Effector memory CD4-positive, alpha-beta T cell (primary cell): ENCODE results near the gene ARHGAP33.
"Not testable (repeated sequence)": the region's sequence is repeated elsewhere in the genome, so short reads cannot be mapped to it uniquely, and the experiment has no call there.

Experiments
- DNase-seq, 3 donors: peaks; one replicate each; pipeline ENCODE4 v3.0.0-alpha.2; 2020
- H3K27ac ChIP-seq: 2 replicates; pipeline ENCODE4 v1.7.0; 2013; ENCODE audit warnings: mild to moderate bottlenecking, low read length, moderate library complexity; ENCODE audit not compliant: insufficient read depth, poor library complexity, severe bottlenecking
- H3K27me3 ChIP-seq: replicated peaks from 2 replicates; pipeline ENCODE4 v1.7.0; 2013; ENCODE audit warnings: mild to moderate bottlenecking, low read length; ENCODE audit not compliant: insufficient read depth, control insufficient read depth, poor library complexity, severe bottlenecking
- H3K36me3 ChIP-seq: 2 replicates; pipeline ENCODE4 v1.7.0; 2013; ENCODE audit warnings: mild to moderate bottlenecking, low read length, moderate library complexity; ENCODE audit not compliant: control insufficient read depth, insufficient read depth
- H3K4me1 ChIP-seq: 2 replicates; pipeline ENCODE4 v1.7.0; 2013; ENCODE audit warnings: low read length, mild to moderate bottlenecking; ENCODE audit not compliant: control insufficient read depth, insufficient read depth, poor library complexity, severe bottlenecking
- H3K4me3 ChIP-seq: 2 replicates; pipeline ENCODE4 v1.7.0; 2013; ENCODE audit warnings: low read length, low read depth, mild to moderate bottlenecking; ENCODE audit not compliant: insufficient read depth, poor library complexity, severe bottlenecking
- H3K9me3 ChIP-seq: 2 replicates; pipeline ENCODE4 v1.7.0; 2013; ENCODE audit warnings: mild to moderate bottlenecking, low read length, moderate library complexity; ENCODE audit not compliant: control insufficient read depth

The ARHGAP33 gene

DNA sequence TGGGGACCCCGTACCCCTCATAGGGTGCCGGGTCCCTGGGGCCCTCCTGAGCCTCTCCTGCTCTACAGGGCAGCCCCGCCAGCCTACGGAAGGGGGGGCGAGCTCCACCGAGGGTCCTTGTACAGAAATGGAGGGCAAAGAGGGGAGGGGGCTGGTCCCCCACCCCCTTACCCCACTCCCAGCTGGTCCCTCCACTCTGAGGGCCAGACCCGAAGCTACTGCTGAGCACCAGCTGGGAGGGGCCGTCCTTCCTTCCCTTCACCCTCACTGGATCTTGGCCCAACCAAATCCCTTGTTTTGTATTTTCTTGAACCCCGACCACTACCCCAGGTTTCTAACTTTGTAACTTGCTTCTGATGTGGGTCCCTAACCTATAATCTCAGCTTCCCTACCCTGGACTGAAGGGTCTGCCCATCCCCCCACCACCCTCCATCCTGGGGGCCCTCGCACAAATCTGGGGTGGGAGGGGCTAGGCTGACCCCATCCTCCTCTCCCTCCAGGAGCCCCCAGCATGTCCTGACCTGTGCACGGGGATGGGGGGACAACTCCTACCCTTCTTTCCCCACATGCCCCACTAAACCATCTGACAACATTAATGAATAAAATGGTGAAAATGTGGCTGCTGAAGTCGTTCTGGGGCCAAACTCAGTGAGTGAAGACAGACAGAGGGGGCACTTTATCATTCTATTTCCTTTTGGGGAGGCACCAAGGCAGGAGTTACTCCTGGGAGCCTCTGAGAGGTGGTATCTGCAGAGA is 13.0 kb downstream of the ARHGAP33 start:
- Histone ChIP-seq H3K27ac (no peak overlapping the region), H3K36me3 (no peaks in the 10 kb centered on the region), H3K27me3 (no peaks in the 10 kb centered on the region), H3K4me3 (no peak overlapping the region), H3K4me1 (no peaks in the 10 kb centered on the region), H3K9me3 (no peaks in the 10 kb centered on the region)
- no peak for DNase-seq

DNA sequence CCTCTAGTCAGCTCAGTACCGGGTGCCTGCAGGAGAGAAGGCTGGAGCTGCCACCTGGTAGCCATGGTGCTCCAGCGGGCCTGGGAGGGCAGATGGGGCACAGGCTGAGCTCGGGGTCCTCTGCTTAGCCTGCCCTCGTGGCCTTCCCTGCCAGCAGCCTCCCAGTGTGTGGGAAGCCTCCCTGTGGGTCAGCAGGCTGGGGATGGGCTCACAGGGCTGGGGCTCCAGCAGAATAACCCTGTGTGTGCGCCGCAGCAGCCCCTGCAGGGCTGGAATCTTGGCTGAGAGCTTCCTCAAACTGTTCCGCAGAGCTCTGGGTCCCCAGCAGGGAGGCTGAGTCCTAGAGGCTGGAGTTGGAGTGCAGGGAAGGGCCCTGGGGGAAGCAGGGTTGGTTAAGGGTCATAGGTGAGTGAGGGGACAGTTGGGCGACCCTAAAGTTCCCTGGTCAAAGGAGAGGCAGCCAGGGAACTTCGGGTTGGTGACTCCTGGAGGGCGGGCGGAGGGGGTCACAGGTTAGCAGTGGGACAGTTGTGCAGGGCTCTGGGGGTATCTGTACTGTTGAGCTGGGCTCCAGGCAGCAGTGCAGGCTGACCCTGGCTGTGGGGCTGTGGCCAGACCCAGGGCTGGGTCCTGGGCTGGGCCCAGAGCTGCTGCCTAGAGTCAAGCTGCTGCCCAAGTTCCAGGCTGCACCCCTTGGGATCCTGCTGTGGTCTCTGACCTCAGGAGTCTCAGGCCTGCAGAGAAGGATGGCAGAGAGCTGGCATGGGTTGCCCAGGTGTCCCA is 14.0 kb downstream of the ARHGAP33 start:
- no peak for DNase-seq
- Histone ChIP-seq H3K4me1 (no peaks in the 10 kb centered on the region), H3K4me3 (no peak overlapping the region), H3K9me3 (no peaks in the 10 kb centered on the region), H3K27ac (no peak overlapping the region), H3K36me3 (no peaks in the 10 kb centered on the region), H3K27me3 (no peaks in the 10 kb centered on the region)

DNA sequence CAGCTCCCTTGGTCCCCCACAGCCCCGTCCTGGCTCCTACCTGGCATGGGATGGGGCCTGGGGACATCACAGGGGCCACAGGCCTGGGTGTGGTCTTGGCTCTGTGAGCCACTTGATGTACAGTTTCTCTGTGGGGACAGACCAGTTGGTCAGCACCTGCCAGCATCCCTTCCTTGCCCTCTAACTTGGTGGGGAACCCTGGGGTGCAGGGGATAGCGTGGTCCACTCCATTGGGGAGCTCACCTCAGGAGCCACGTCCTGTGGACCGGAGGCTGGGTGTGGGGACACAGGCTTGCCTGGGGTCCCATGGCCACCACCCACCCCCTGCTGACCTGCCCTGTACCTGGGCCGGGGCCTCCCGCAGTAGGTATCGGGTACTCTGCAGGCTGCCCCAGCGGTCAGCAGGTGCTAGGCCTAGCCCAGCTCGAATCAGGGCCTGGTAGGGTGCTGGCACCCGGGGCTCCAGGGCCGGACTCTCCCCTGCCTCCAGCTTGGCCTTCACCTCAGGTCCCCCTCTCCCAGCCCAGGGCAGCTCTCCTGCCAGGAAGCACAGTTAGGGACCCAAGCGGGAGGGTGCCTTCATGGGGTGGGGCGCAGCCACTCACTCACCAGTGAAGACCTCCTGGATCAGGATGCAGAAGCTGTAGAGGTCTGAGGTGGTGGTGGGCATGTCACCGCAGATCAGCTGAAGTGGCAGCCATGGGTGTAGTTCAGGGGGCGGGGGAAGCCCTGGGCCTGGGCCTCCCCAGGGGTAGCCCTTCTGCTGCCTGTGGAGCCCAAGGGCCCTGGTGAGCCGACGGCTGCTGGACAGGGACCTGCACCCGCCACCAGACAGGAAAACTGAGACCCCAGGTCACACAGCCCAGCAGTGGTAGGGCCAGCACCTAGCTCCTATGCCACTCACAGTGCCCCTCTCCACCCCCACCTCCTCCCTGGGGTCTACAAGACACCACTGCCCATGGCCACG is 14.9 kb downstream of the ARHGAP33 start:
- H3K27ac ChIP-seq, result no peak overlapping the region
- H3K4me3 ChIP-seq, result no peak overlapping the region
- H3K27me3 ChIP-seq, result no peaks in the 10 kb centered on the region
- no peak for DNase-seq
- no peaks in the 10 kb centered on the region for H3K4me1 ChIP-seq
- H3K9me3 ChIP-seq, result no peaks in the 10 kb centered on the region
- no peaks in the 10 kb centered on the region for H3K36me3 ChIP-seq

DNA sequence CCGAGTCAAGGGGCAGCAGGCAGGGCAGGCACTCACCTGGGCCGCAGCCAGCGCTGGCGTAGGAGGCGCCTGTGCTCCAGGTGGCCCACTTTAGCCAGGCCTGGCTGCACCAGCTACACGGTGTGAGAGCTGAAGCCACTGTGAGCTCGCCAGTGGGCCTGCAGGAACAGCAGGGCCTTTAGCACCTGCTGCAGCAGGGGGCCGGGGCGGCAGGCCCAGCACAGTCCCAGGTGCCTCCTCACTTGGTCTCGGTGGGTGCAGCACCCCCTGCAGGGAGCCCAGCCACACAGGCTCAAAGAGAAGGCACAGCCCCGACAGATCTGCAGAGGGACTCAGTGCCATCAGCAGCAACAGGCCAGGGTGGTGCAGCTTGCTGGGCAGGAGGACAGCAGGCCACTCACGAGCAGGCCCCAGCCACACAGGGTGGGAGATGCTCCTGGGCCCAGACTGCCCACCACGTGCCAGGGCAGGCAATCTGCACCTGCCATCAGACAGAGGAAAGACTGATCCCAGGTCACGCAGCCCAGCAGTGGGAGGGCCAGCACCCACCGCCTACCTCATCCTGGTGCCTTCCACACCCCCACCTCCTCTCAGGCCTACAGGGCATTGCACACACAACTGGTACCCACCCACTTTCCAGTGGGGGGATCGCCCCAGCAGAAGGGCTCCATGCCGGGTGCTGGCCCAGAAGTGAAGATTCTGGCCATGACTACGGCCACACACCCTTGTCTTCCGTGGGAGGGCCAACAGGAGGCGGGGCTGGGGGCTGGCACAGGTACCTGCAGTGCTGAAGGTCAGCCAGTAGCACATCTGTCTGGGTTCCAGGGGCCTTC is 15.8 kb downstream of the ARHGAP33 start:
- Histone ChIP-seq H3K9me3 (no peaks in the 10 kb centered on the region), H3K4me3 (no peak overlapping the region), H3K36me3 (no peaks in the 10 kb centered on the region), H3K27ac (no peak overlapping the region), H3K27me3 (no peaks in the 10 kb centered on the region), H3K4me1 (no peaks in the 10 kb centered on the region)
- no peak for DNase-seq

DNA sequence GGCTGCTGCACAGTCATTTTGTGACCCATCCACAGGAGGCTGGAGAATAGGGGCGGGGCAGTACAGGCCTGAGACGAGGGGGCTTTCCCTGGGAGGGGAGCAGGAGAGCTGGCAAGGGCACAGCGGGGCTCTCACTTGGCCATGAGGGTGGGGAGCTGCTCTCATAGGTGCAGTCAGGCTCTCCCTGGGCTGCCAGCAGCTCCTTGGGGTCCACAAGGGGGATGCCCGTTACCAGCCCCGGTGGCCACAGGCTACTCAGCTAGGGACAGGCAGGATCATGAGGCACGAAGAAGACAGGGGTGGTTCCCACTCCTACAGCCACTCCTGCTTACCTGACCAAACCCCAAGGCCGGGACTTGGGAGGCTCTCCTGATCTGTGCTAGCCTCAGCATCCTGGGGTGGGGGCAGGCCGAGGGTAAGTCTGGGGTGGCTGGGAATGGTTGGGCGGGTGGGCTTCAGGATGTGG is 16.5 kb downstream of the ARHGAP33 start:
- H3K4me3 ChIP-seq, result no peak overlapping the region
- H3K27ac ChIP-seq, result no peak overlapping the region
- H3K27me3 ChIP-seq, result peaks cover 2% of the 10 kb centered on the region
- no peak for DNase-seq
- no peaks in the 10 kb centered on the region for H3K36me3 ChIP-seq
- no peaks in the 10 kb centered on the region for H3K9me3 ChIP-seq
- H3K4me1 ChIP-seq, result no peaks in the 10 kb centered on the region

DNA sequence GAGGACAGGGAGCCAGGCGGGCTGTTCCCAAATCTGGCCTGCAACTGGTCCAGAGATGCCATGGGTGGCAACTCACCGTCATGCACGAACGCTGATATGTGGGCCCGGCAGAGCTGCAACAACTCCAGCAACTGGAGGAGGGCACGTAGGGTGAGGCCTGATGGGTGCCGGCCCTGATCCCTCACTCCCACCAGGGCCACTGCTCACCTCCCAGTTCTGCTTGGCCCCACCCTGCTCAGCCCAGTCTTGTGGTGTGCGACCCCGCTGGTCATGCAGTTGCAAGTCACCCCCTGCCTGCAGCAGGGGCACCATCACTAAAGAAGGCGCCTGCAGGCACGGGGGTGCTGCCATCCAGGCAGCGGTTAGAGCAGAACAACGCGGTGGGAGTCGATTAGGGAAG is 16.9 kb downstream of the ARHGAP33 start:
- Histone ChIP-seq H3K4me3 (no peak overlapping the region), H3K27me3 (peaks cover 6% of the 10 kb centered on the region), H3K4me1 (no peaks in the 10 kb centered on the region), H3K9me3 (no peaks in the 10 kb centered on the region), H3K36me3 (no peaks in the 10 kb centered on the region), H3K27ac (no peak overlapping the region)
- DNase-seq, result no peak

DNA sequence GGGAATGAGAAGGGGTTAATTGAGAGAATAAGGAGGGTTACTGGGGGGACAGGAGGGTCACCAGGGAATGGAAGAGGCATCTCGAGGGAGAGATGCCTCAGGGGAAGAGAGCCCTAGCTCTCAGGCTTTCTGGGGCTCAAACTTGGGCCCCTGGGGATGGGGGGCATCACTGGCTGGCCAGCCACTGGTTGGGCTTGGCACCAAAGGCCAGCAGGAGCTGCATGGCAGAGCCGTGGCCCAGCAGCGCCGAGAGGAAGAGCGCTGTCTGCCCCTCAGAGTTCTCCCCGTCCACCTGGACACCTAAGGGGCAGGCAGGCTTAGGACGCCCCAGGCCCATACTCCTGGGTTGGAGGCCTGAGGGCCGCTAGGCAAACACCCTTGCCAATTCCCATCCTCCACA is 17.5 kb downstream of the ARHGAP33 start:
- no peak overlapping the region for H3K27ac ChIP-seq
- no peaks in the 10 kb centered on the region for H3K4me1 ChIP-seq
- H3K36me3 ChIP-seq, result no peaks in the 10 kb centered on the region
- no peaks in the 10 kb centered on the region for H3K9me3 ChIP-seq
- DNase-seq, result no peak
- no peak overlapping the region for H3K4me3 ChIP-seq
- H3K27me3 ChIP-seq, result peaks cover 7% of the 10 kb centered on the region

DNA sequence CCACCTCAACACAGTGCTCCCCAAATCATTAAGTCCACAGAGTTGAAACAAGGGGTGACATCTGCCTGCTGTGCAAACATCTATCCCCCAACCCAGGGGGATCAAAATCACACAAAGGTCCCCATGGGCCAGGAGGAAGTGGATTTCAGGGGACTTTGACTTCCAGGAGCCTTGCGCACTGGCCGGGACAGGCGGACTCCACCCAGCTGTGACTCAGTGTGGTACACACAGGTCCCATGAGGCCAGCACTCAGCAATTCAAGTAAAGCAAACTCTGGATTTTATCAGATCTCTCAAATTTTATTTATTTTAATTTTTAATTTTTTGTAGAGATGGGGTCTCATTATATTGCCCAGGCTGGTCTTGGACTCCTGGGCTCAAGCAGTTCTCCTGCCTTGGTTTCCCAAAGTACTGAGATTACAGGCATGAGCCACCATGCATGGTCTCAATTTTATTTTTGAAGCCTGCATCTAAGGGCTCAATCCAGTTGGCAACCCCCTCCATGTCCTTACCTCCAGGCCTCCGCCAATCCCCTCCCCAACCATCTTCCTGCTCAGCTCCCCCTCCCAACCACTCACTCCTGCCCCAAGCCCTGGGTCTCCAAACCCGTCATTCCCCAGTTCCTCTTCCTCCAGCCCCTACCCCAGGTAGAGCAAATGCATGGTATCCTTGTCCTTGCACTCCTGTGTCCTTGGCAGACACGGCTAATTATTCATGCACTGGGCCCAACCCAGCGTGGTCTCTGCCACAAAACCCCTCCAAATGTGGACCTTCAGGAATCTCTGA is 18.2 kb downstream of the ARHGAP33 start:
- peaks cover 7% of the 10 kb centered on the region for H3K27me3 ChIP-seq
- no peak for DNase-seq
- no peak overlapping the region for H3K4me3 ChIP-seq
- H3K4me1 ChIP-seq, result no peaks in the 10 kb centered on the region
- H3K27ac ChIP-seq, result no peak overlapping the region
- H3K9me3 ChIP-seq, result no peaks in the 10 kb centered on the region
- no peaks in the 10 kb centered on the region for H3K36me3 ChIP-seq

DNA sequence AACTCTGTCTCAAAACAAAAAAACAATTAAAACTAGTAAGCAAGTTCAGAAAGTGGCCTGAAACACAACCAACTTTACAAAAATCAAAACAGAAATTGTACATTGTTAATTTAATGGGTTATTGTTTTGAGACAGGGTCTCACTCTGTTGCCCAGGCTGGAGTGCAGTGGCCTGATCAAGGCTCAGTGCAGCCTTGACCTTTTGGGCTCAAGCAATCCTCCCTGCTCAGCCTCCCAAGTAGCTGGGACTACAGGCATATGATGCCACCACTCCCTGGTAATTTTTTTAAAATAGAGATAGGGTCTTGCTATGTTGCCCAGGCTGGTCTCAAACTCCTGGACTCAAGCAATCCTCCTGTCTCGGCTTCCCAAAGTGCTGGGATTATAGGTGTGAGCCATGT is 20.2 kb downstream of the ARHGAP33 start:
- H3K27ac ChIP-seq, H3K9me3 ChIP-seq, H3K27me3 ChIP-seq, H3K4me1 ChIP-seq, H3K36me3 ChIP-seq, H3K4me3 ChIP-seq, DNase-seq: not testable (repeated sequence)
